HFFc6 (cell line): ENCODE measurements around the gene SNX21. TPM values are rescaled to one million over a fixed set of nuclear protein-coding genes. Genes with fewer than 3 reads are reported as not detected.

Experiments
- DNase-seq: peaks from one replicate; pipeline ENCODE4 v3.0.0-alpha.2; 2018
- H3K27ac Mint-ChIP-seq: 2 replicates; pipeline ENCODE4 v1.8.0; 2020; ENCODE audit warnings: mild to moderate bottlenecking, mixed read lengths
- H3K27me3 Mint-ChIP-seq: 2 replicates; pipeline ENCODE4 v1.8.0; 2021; ENCODE audit warnings: mild to moderate bottlenecking, moderate library complexity, mixed read lengths; ENCODE audit not compliant: insufficient read depth
- H3K36me3 Mint-ChIP-seq: 2 replicates; pipeline ENCODE4 v1.8.0; 2021; ENCODE audit warnings: low read depth, mixed read lengths
- H3K4me1 Mint-ChIP-seq: 2 replicates; pipeline ENCODE4 v1.8.0; 2020; ENCODE audit warnings: low read depth, mixed read lengths
- H3K4me3 Mint-ChIP-seq: 2 replicates; pipeline ENCODE4 v1.8.0; 2020; ENCODE audit warnings: mild to moderate bottlenecking, moderate library complexity, mixed read lengths
- H3K9me3 Mint-ChIP-seq: 2 replicates; pipeline ENCODE4 v1.8.0; 2020; ENCODE audit warnings: mild to moderate bottlenecking, mixed read lengths
- CTCF ChIP-seq: fragments of 200-600 bp; sonication (generic); IDR thresholded peaks from 2 replicates; pipeline ENCODE4 v1.5.0; 2021; ENCODE audit warnings: antibody characterized with exemption, mild to moderate bottlenecking
- total RNA-seq, 6 experiments: library from RNA; stranded (reverse); fragmentation: NEBNext Ultra II Directional; extraction: Animal tissue kit (Norgen Biotek cat#: 25700); gene quantifications; 2 replicates in 1 of 6; 3 replicates in 5 of 6; pipeline ENCODE4 v1.2.3, GENCODE V29; 2021

Gene SNX21
- total RNA-seq, 6 experiments from 2014 or later, result 21.9 to 25.1 (median 22.7) TPM

GRCh38 chr20:45853484-45853883 is 19.9 kb downstream of the SNX21 start:
- Mint-ChIP-seq H3K4me1 (peaks cover 20% of the 10 kb centered on the region), H3K36me3 (peaks cover 17% of the 10 kb centered on the region; the same call in 1 of the 2 replicates), H3K27me3 (peaks cover 3% of the 10 kb centered on the region; the same call in 1 of the 2 replicates), H3K27ac (no peak overlapping the region), H3K9me3 (no peaks in the 10 kb centered on the region), H3K4me3 (no peak overlapping the region)
- no peak for TF ChIP-seq CTCF
- no peak for DNase-seq

GRCh38 chr20:45857114-45857881 is 23.7 kb downstream of the SNX21 start, which contains the start of the genes ACOT8 and ZSWIM3:
Gene ACOT8 (minus strand): TSS chr20:45857392. CDS start chr20:45857315, 77 bp downstream.
Gene ZSWIM3 (plus strand): TSS chr20:45857614. CDS start chr20:45857826, 212 bp downstream.
- no peaks in the 10 kb centered on the region; the same call in 1 of the 2 replicates for H3K9me3 Mint-ChIP-seq
- peaks cover 20% of the 10 kb centered on the region for H3K36me3 Mint-ChIP-seq
- TF ChIP-seq CTCF, result no peak
- H3K4me3 Mint-ChIP-seq, result peak within 1 kb of the TSS; percentile 94
- H3K27me3 Mint-ChIP-seq, result peaks cover 3% of the 10 kb centered on the region; the same call in 1 of the 2 replicates
- peaks cover 42% of the 10 kb centered on the region for H3K4me1 Mint-ChIP-seq
- DNase-seq, result peak; percentile 100
- peak within 1 kb of the TSS; percentile 80 for H3K27ac Mint-ChIP-seq

GRCh38 chr20:45857882-45858216 is 24.2 kb downstream of the SNX21 start:
- Mint-ChIP-seq H3K4me3 (peak overlapping the region; percentile 94), H3K27ac (peak overlapping the region; percentile 75), H3K36me3 (peaks cover 20% of the 10 kb centered on the region), H3K27me3 (peaks cover 3% of the 10 kb centered on the region; the same call in 1 of the 2 replicates), H3K4me1 (peaks cover 42% of the 10 kb centered on the region), H3K9me3 (no peaks in the 10 kb centered on the region; the same call in 1 of the 2 replicates)
- no peak for TF ChIP-seq CTCF
- no peak for DNase-seq

- no peak overlapping the region for H3K4me3 Mint-ChIP-seq
- no peak overlapping the region for H3K27ac Mint-ChIP-seq
- no peak for TF ChIP-seq CTCF
- H3K27me3 Mint-ChIP-seq, result peaks cover 3% of the 10 kb centered on the region; the same call in 1 of the 2 replicates
- H3K4me1 Mint-ChIP-seq, result peaks cover 42% of the 10 kb centered on the region
- H3K36me3 Mint-ChIP-seq, result peaks cover 16% of the 10 kb centered on the region
- DNase-seq, result no peak
- no peaks in the 10 kb centered on the region; the same call in 1 of the 2 replicates for H3K9me3 Mint-ChIP-seq
These were observed 26.3 kb downstream of the SNX21 start for GRCh38 chr20:45859916-45860315.

GRCh38 chr20:45860560-45861220 is 27.1 kb downstream of the SNX21 start:
- Mint-ChIP-seq H3K27me3 (peaks cover 3% of the 10 kb centered on the region; the same call in 1 of the 2 replicates), H3K4me3 (no peak overlapping the region), H3K36me3 (peaks cover 16% of the 10 kb centered on the region), H3K4me1 (peaks cover 42% of the 10 kb centered on the region), H3K27ac (no peak overlapping the region), H3K9me3 (no peaks in the 10 kb centered on the region; the same call in 1 of the 2 replicates)
- no peak for DNase-seq
- TF ChIP-seq CTCF, result no peak
